WTC11 (cell line): ENCODE results near the gene PSMA1. TPM values are rescaled to one million over a fixed set of nuclear protein-coding genes. Genes with fewer than 3 reads are reported as not detected.

ENCODE experiments used
- ATAC-seq: fragments of 200-7000 bp; cut with Tn5 transposase; 2 replicates; pipeline ENCODE4 v1.10.0; 2021; ENCODE audit warnings: mild to moderate bottlenecking, moderate library complexity
- CTCF ChIA-PET: fragments of 300-600 bp; sonication (Branson Sonifier 250); formaldehyde crosslinking; loops from one replicate; lab custom pipeline; 2021; ENCODE audit warnings: antibody characterized with exemption; lab: Charles Lee
- POLR2A ChIA-PET: fragments of 350-600 bp; sonication (Branson Sonifier 250); formaldehyde crosslinking; loops from one replicate; lab custom pipeline; 2021; ENCODE audit warnings: antibody characterized with exemption; lab: Charles Lee
- DNase-seq: peaks from one replicate; pipeline ENCODE4 v3.0.0; 2021; ENCODE audit warnings: low spot score
- H3K27ac Mint-ChIP-seq: 2 replicates; pipeline ENCODE4 v1.8.0; 2021; ENCODE audit warnings: mixed read lengths
- H3K27me3 Mint-ChIP-seq: 2 replicates; pipeline ENCODE4 v1.8.0; 2021; ENCODE audit warnings: low read depth, mild to moderate bottlenecking, moderate library complexity, mixed read lengths
- H3K36me3 Mint-ChIP-seq: 2 replicates; pipeline ENCODE4 v1.8.0; 2021; ENCODE audit warnings: mixed read lengths
- H3K4me1 Mint-ChIP-seq: 2 replicates; pipeline ENCODE4 v1.8.0; 2022; ENCODE audit warnings: mixed read lengths
- H3K4me3 Mint-ChIP-seq: 2 replicates; pipeline ENCODE4 v1.8.0; 2021; ENCODE audit warnings: mild to moderate bottlenecking, moderate library complexity, mixed read lengths
- H3K9me3 Mint-ChIP-seq: 2 replicates; pipeline ENCODE4 v1.8.0; 2021; ENCODE audit warnings: mixed read lengths
- E2F4 ChIP-seq: sonication (generic); formaldehyde crosslinking; IDR thresholded peaks from 2 replicates; pipeline ENCODE4 v1.8.1; 2022; ENCODE audit warnings: low read depth, mild to moderate bottlenecking, moderate library complexity, missing genetic modification reagents, borderline replicate concordance
- ELF4 ChIP-seq: sonication (generic); formaldehyde crosslinking; IDR thresholded peaks from 2 replicates; pipeline ENCODE4 v1.8.1; 2022; ENCODE audit warnings: low read depth, mild to moderate bottlenecking, moderate library complexity, missing genetic modification reagents
- EMX1 ChIP-seq: fragments of 250-450 bp; sonication (Bioruptor Pico); IDR thresholded peaks from 2 replicates; pipeline ENCODE4 v1.8.0; 2021; ENCODE audit warnings: mild to moderate bottlenecking
- ESRRA ChIP-seq: sonication (generic); formaldehyde crosslinking; IDR thresholded peaks from 2 replicates; pipeline ENCODE4 v1.8.1; 2022; ENCODE audit warnings: mild to moderate bottlenecking, missing genetic modification reagents, borderline replicate concordance
- ETV6 ChIP-seq: sonication (generic); formaldehyde crosslinking; IDR thresholded peaks from 2 replicates; pipeline ENCODE4 v1.8.1; 2022; ENCODE audit warnings: mild to moderate bottlenecking, missing genetic modification reagents
- HMGA2 ChIP-seq: fragments of 250-450 bp; sonication (Bioruptor Pico); IDR thresholded peaks from 2 replicates; pipeline ENCODE4 v1.4.0; 2021; ENCODE audit warnings: mild to moderate bottlenecking, moderate library complexity
- IRF1 ChIP-seq: sonication (generic); formaldehyde crosslinking; IDR thresholded peaks from 2 replicates; pipeline ENCODE4 v1.8.0; 2023; ENCODE audit warnings: missing genetic modification reagents
- JAZF1 ChIP-seq: fragments of 250-450 bp; sonication (Bioruptor Pico); IDR thresholded peaks from 2 replicates; pipeline ENCODE4 v1.9.0; 2021; ENCODE audit warnings: moderate library complexity, mild to moderate bottlenecking, inconsistent platforms
- JUN ChIP-seq: sonication (generic); formaldehyde crosslinking; IDR thresholded peaks from 2 replicates; pipeline ENCODE4 v1.8.0; 2023; ENCODE audit warnings: mild to moderate bottlenecking, missing genetic modification reagents
- NFATC4 ChIP-seq: fragments of 250-450 bp; sonication (Bioruptor Pico); IDR thresholded peaks from 2 replicates; pipeline ENCODE4 v1.9.0; 2021; ENCODE audit warnings: mild to moderate bottlenecking
- NFE2L1 ChIP-seq: sonication (generic); formaldehyde crosslinking; IDR thresholded peaks from 2 replicates; pipeline ENCODE4 v1.8.1; 2023; ENCODE audit warnings: missing genetic modification reagents
- NR1H2 ChIP-seq: sonication (generic); formaldehyde crosslinking; IDR thresholded peaks from 2 replicates; pipeline ENCODE4 v1.9.0; 2021; ENCODE audit warnings: mild to moderate bottlenecking, moderate library complexity, missing genetic modification reagents
- NR2C2 ChIP-seq: sonication (generic); formaldehyde crosslinking; IDR thresholded peaks from 2 replicates; pipeline ENCODE4 v1.8.0; 2022; ENCODE audit warnings: mild to moderate bottlenecking, missing genetic modification reagents
- OVOL2 ChIP-seq: fragments of 250-450 bp; sonication (Bioruptor Pico); IDR thresholded peaks from 2 replicates; pipeline ENCODE4 v1.9.0; 2021; ENCODE audit warnings: mild to moderate bottlenecking, borderline replicate concordance
- PRRX2 ChIP-seq: fragments of 250-450 bp; sonication (Bioruptor Pico); IDR thresholded peaks from 2 replicates; pipeline ENCODE4 v1.8.0; 2021; ENCODE audit warnings: mild to moderate bottlenecking
- SP1 ChIP-seq: sonication (generic); formaldehyde crosslinking; conservative IDR thresholded peaks from 2 replicates; pipeline ENCODE4 v1.8.1; 2022; ENCODE audit warnings: missing genetic modification reagents
- STAT6 ChIP-seq: sonication (generic); formaldehyde crosslinking; conservative IDR thresholded peaks from 2 replicates; pipeline ENCODE4 v1.8.1; 2023; ENCODE audit warnings: mild to moderate bottlenecking, low read depth, missing genetic modification reagents, moderate library complexity
- TCF7 ChIP-seq: sonication (generic); formaldehyde crosslinking; IDR thresholded peaks from 2 replicates; pipeline ENCODE4 v1.8.0; 2022; ENCODE audit warnings: mild to moderate bottlenecking, low read depth, missing genetic modification reagents, moderate library complexity
- TP53 ChIP-seq: sonication (generic); formaldehyde crosslinking; IDR thresholded peaks from 2 replicates; pipeline ENCODE4 v1.8.1; 2023; ENCODE audit warnings: mild to moderate bottlenecking, missing genetic modification reagents
- ZNF396 ChIP-seq: fragments of 250-450 bp; sonication (Bioruptor Pico); IDR thresholded peaks from 2 replicates; pipeline ENCODE4 v1.8.0; 2021; ENCODE audit warnings: mild to moderate bottlenecking, moderate library complexity, borderline replicate concordance
- ZNF416 ChIP-seq: fragments of 250-450 bp; sonication (Bioruptor Pico); IDR thresholded peaks from 2 replicates; pipeline ENCODE4 v1.9.0; 2021; ENCODE audit warnings: mild to moderate bottlenecking, inconsistent platforms
- ZSCAN18 ChIP-seq: fragments of 250-450 bp; sonication (Bioruptor Pico); IDR thresholded peaks from 2 replicates; pipeline ENCODE4 v2.1.2; 2022; ENCODE audit warnings: mild to moderate bottlenecking, moderate library complexity
- total RNA-seq: library from RNA; stranded (reverse); gene quantifications from 3 replicates; pipeline ENCODE4 v1.2.3, GENCODE V29; 2021
- TF ChIP-seq, protein P1 (sequence below): sonication (generic); formaldehyde crosslinking; IDR thresholded peaks from 2 replicates; pipeline ENCODE4 v1.8.1; 2023; ENCODE audit warnings: mild to moderate bottlenecking, moderate library complexity, missing genetic modification reagents
- TF ChIP-seq, protein P2 (sequence below): fragments of 250-450 bp; sonication (Bioruptor Pico); IDR thresholded peaks from 2 replicates; pipeline ENCODE4 v1.9.0; 2021; ENCODE audit warnings: mild to moderate bottlenecking
- TF ChIP-seq, protein P3 (sequence below): sonication (generic); formaldehyde crosslinking; IDR thresholded peaks from 2 replicates; pipeline ENCODE4 v1.8.1; 2023; ENCODE audit warnings: mild to moderate bottlenecking, missing genetic modification reagents, moderate library complexity
- TF ChIP-seq, protein P4 (sequence below): sonication (generic); formaldehyde crosslinking; IDR thresholded peaks from 2 replicates; pipeline ENCODE4 v1.8.1; 2023; ENCODE audit warnings: mild to moderate bottlenecking, missing genetic modification reagents, borderline replicate concordance

The PSMA1 gene
- total RNA-seq, 1 experiment from 2014 or later: 139 TPM

- TF ChIP-seq, protein P1, sequence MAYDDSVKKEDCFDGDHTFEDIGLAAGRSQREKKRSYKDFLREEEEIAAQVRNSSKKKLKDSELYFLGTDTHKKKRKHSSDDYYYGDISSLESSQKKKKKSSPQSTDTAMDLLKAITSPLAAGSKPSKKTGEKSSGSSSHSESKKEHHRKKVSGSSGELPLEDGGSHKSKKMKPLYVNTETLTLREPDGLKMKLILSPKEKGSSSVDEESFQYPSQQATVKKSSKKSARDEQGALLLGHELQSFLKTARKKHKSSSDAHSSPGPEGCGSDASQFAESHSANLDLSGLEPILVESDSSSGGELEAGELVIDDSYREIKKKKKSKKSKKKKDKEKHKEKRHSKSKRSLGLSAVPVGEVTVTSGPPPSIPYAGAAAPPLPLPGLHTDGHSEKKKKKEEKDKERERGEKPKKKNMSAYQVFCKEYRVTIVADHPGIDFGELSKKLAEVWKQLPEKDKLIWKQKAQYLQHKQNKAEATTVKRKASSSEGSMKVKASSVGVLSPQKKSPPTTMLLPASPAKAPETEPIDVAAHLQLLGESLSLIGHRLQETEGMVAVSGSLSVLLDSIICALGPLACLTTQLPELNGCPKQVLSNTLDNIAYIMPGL (CRISPR knock-in tag): no peak
- no peak for TF ChIP-seq ELF4 (CRISPR knock-in tag)
- no peak for TF ChIP-seq SP1 (CRISPR knock-in tag)
- no peak for TF ChIP-seq ETV6 (CRISPR knock-in tag)
- TF ChIP-seq STAT6 (CRISPR knock-in tag): no peak
- TF ChIP-seq TCF7 (CRISPR knock-in tag): no peak
- no peak for TF ChIP-seq JUN
- TF ChIP-seq, protein P2, sequence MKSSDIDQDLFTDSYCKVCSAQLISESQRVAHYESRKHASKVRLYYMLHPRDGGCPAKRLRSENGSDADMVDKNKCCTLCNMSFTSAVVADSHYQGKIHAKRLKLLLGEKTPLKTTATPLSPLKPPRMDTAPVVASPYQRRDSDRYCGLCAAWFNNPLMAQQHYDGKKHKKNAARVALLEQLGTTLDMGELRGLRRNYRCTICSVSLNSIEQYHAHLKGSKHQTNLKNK (CRISPR knock-in tag): no peak
- no peak for TF ChIP-seq NFE2L1 (CRISPR knock-in tag)
- TF ChIP-seq ZSCAN18: no peak
- no peak for TF ChIP-seq JAZF1 (CRISPR knock-in tag)
- TF ChIP-seq, protein P3, sequence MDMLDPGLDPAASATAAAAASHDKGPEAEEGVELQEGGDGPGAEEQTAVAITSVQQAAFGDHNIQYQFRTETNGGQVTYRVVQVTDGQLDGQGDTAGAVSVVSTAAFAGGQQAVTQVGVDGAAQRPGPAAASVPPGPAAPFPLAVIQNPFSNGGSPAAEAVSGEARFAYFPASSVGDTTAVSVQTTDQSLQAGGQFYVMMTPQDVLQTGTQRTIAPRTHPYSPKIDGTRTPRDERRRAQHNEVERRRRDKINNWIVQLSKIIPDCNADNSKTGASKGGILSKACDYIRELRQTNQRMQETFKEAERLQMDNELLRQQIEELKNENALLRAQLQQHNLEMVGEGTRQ: no peak
- TF ChIP-seq, all 79 proteins: peak for 0
These were observed 31.2 kb upstream of the PSMA1 start (continued) for GRCh38 chr11:14551380-14551779.

DNA sequence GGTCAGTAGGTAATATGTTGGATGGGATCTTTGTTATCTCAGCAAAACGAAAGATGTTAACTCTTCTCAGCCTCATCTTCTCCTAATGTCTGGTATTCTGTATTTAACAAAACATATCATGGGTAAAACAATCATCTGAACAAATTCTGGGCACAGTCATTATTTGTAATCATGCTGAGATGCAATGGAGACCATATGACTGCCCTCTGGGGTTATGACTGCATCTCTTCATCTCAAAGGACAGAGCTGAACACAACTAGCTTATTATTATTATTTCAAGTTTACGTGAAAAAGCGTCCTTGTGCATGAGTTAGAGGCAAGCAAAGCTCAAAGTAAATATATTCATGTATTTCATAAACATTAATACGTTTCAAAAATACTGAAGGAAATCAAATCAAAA, 29.7 kb upstream of the PSMA1 start:
- H3K27me3 Mint-ChIP-seq: peaks cover 2% of the 10 kb centered on the region
- ChIA-PET POLR2A (no interaction called here), CTCF (interaction anchor here (1.4 kb wide), 1 partner anchor 358 kb away, joined by 5 read pairs; no protein-coding TSS in a partner anchor)
- no peak overlapping the region for H3K4me3 Mint-ChIP-seq
- H3K36me3 Mint-ChIP-seq: no peaks in the 10 kb centered on the region
- DNase-seq (no peak), ATAC-seq (no peak)
- no peaks in the 10 kb centered on the region for H3K4me1 Mint-ChIP-seq
- no peak overlapping the region for H3K27ac Mint-ChIP-seq
- no peaks in the 10 kb centered on the region for H3K9me3 Mint-ChIP-seq
- TF ChIP-seq EMX1 (CRISPR knock-in tag) (no peak), IRF1 (CRISPR knock-in tag) (no peak), HMGA2 (CRISPR knock-in tag) (no peak), E2F4 (CRISPR knock-in tag) (no peak), ZNF416 (no peak), JUN (no peak), ZNF396 (no peak), NFATC4 (no peak), NR1H2 (CRISPR knock-in tag) (no peak), OVOL2 (no peak), PRRX2 (CRISPR knock-in tag) (no peak), TP53 (CRISPR knock-in tag) (no peak), NFE2L1 (CRISPR knock-in tag) (no peak), ESRRA (CRISPR knock-in tag) (no peak), NR2C2 (no peak)
- TF ChIP-seq, protein P4, sequence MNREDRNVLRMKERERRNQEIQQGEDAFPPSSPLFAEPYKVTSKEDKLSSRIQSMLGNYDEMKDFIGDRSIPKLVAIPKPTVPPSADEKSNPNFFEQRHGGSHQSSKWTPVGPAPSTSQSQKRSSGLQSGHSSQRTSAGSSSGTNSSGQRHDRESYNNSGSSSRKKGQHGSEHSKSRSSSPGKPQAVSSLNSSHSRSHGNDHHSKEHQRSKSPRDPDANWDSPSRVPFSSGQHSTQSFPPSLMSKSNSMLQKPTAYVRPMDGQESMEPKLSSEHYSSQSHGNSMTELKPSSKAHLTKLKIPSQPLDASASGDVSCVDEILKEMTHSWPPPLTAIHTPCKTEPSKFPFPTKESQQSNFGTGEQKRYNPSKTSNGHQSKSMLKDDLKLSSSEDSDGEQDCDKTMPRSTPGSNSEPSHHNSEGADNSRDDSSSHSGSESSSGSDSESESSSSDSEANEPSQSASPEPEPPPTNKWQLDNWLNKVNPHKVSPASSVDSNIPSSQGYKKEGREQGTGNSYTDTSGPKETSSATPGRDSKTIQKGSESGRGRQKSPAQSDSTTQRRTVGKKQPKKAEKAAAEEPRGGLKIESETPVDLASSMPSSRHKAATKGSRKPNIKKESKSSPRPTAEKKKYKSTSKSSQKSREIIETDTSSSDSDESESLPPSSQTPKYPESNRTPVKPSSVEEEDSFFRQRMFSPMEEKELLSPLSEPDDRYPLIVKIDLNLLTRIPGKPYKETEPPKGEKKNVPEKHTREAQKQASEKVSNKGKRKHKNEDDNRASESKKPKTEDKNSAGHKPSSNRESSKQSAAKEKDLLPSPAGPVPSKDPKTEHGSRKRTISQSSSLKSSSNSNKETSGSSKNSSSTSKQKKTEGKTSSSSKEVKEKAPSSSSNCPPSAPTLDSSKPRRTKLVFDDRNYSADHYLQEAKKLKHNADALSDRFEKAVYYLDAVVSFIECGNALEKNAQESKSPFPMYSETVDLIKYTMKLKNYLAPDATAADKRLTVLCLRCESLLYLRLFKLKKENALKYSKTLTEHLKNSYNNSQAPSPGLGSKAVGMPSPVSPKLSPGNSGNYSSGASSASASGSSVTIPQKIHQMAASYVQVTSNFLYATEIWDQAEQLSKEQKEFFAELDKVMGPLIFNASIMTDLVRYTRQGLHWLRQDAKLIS (CRISPR knock-in tag): no peak
